GM18861 (cell line): Measurements from ENCODE around the gene PXN.
"Not testable (repeated sequence)": the region's sequence is repeated elsewhere in the genome, so short reads cannot be mapped to it uniquely, and the experiment has no call there.

Experiments used
- ATAC-seq: cut with Tn5 transposase; IDR thresholded peaks from one replicate; pipeline ENCODE4 v1.9.1; 2021; ENCODE audit not compliant: unreplicated experiment

PXN gene

GRCh38 chr12:120262852-120263747, 2.4 kb downstream of the PXN start:
- no peak for ATAC-seq

- no peak for ATAC-seq
These were observed 3.3 kb downstream of the PXN start for GRCh38 chr12:120261951-120262851.

- no peak for ATAC-seq
These were observed 4.9 kb downstream of the PXN start for GRCh38 chr12:120260607-120261006.

GRCh38 chr12:120259418-120260202, 5.9 kb downstream of the PXN start:
- ATAC-seq: no peak

GRCh38 chr12:120258323-120258896, 7.1 kb downstream of the PXN start:
- no peak for ATAC-seq

- ATAC-seq: no peak
These were observed 8.3 kb downstream of the PXN start for GRCh38 chr12:120257041-120257821.

- no peak for ATAC-seq
These were observed 10.7 kb downstream of the PXN start for GRCh38 chr12:120254809-120255208.

GRCh38 chr12:120253313-120253712, 12.2 kb downstream of the PXN start:
- ATAC-seq: not testable (repeated sequence)

- ATAC-seq: peak; percentile 60
These were observed 13.2 kb downstream of the PXN start for GRCh38 chr12:120252071-120252906.

GRCh38 chr12:120251364-120252070, 14.0 kb downstream of the PXN start:
- not testable (repeated sequence) for ATAC-seq

- no peak for ATAC-seq
These were observed 15.4 kb downstream of the PXN start for GRCh38 chr12:120249875-120250795.

- ATAC-seq: no peak
These were observed 16.2 kb downstream of the PXN start for GRCh38 chr12:120249266-120249874.

- ATAC-seq: no peak
These were observed 17.9 kb downstream of the PXN start for GRCh38 chr12:120247621-120248030.

- ATAC-seq: no peak
These were observed 18.3 kb downstream of the PXN start for GRCh38 chr12:120247183-120247582.

GRCh38 chr12:120246705-120247104, 18.8 kb downstream of the PXN start:
- not testable (repeated sequence) for ATAC-seq

GRCh38 chr12:120242971-120243699, 22.4 kb downstream of the PXN start:
- no peak for ATAC-seq
